ENCODE measurements around the gene ZNF783. TPM values are rescaled to one million over a fixed set of nuclear protein-coding genes. Genes with fewer than 3 reads are reported as not detected.

ZNF783 gene
- total and polyA plus RNA-seq, 2 donors (not counting 1 experiment from before 2014, with no cell fraction given) = 3.3 to 11.4 TPM

DNA sequence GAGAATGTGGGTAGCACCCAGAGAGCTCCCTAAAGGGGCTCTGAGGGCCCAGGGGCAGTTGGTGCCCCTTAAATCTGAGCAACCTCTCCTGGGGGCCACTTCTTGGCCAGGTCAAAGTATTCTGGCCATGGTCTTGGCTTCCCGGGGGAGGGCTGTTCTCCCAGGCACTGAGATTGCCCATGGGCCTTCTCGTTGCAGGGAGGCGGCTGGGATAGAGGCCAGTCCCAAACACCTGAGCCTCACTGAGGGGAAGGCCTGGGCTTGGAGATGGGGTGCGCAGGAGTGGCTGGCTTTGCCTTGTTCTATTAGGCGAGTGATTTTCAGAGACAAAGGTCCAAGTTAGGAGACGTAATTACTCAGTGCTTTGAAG lies 33.5 kb downstream of the ZNF783 start:
- no peaks in the 10 kb centered on the region for H3K79me2 ChIP-seq (ENCODE audit: control insufficient read depth, insufficient read depth, low read length)

DNA sequence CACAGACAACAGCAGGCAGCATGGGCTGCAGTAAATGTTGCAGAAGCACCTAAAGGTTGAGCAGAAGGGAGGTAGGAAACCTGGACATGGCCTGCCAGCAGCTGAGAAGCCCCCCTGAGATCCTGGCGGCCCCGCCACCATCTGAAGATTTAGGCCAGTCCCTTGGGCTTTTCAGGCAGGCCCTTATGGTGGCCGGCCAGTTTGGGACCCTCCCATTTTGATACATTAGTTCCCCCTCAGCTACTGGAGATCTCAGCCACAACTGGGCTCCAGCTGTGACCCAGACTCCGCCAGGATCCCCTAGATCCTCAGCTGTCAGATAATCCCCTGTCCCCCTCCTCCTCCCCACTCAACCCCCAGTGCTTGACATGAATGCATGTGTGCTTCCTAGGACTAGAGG lies 34.4 kb downstream of the ZNF783 start:
- Histone ChIP-seq H3K9ac (ENCODE audit: insufficient read depth, low read length) (no peak overlapping the region), H3K79me2 (ENCODE audit: control insufficient read depth, insufficient read depth, low read length) (no peaks in the 10 kb centered on the region), H3K9me3 (ENCODE audit: control insufficient read depth, insufficient read depth, low read depth, low read length) (no peaks in the 10 kb centered on the region), H3K4me2 (ENCODE audit: extremely low read depth, insufficient read depth, low read length) (no peak overlapping the region), H3K4me3 (replicated peaks in 1 of 4; ENCODE audit: control extremely low read depth in 1 of 4, insufficient read depth in 1 of 4, low read depth in 3 of 4, low read length in 4 of 4) (no peak overlapping the region), H3K27ac (ENCODE audit: insufficient read depth, low read length) (no peak overlapping the region), H3K4me1 (ENCODE audit: control insufficient read depth, extremely low read depth, insufficient read depth, low read length) (no peaks in the 10 kb centered on the region), H3K36me3 (ENCODE audit: control insufficient read depth, insufficient read depth, low read length) (no peaks in the 10 kb centered on the region), H4K20me1 (ENCODE audit: control insufficient read depth, extremely low read depth, insufficient read depth, low read length) (no peaks in the 10 kb centered on the region), H3K27me3 (ENCODE audit: control insufficient read depth, insufficient read depth, low read length) (no peaks in the 10 kb centered on the region), H2AFZ (ENCODE audit: low read length) (no peak overlapping the region)
- TF ChIP-seq, protein P1, sequence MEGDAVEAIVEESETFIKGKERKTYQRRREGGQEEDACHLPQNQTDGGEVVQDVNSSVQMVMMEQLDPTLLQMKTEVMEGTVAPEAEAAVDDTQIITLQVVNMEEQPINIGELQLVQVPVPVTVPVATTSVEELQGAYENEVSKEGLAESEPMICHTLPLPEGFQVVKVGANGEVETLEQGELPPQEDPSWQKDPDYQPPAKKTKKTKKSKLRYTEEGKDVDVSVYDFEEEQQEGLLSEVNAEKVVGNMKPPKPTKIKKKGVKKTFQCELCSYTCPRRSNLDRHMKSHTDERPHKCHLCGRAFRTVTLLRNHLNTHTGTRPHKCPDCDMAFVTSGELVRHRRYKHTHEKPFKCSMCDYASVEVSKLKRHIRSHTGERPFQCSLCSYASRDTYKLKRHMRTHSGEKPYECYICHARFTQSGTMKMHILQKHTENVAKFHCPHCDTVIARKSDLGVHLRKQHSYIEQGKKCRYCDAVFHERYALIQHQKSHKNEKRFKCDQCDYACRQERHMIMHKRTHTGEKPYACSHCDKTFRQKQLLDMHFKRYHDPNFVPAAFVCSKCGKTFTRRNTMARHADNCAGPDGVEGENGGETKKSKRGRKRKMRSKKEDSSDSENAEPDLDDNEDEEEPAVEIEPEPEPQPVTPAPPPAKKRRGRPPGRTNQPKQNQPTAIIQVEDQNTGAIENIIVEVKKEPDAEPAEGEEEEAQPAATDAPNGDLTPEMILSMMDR (conservative IDR thresholded peaks at IDR 0.05 in 1 of 2, IDR thresholded peaks at IDR 0.05 in 1 of 2; ENCODE audit: low read depth in 1 of 2, low read length in 2 of 2) = no peak
- no peak for TF ChIP-seq EZH2 (IDR thresholded peaks at IDR 0.05; ENCODE audit: low read length, missing control alignments)
- no peak for DNase-seq (ENCODE audit: low read depth in 2 of 2)

More for the DNA sequence above, 33.5 kb downstream of the ZNF783 start:
- H3K27ac ChIP-seq (ENCODE audit: insufficient read depth, low read length) = no peak overlapping the region
- H3K4me2 ChIP-seq (ENCODE audit: extremely low read depth, insufficient read depth, low read length) = no peak overlapping the region
- H2AFZ ChIP-seq (ENCODE audit: low read length) = no peak overlapping the region
- no peak overlapping the region for H3K9ac ChIP-seq (ENCODE audit: insufficient read depth, low read length)
- TF ChIP-seq, protein P1 (conservative IDR thresholded peaks at IDR 0.05 in 1 of 2, IDR thresholded peaks at IDR 0.05 in 1 of 2; ENCODE audit: low read depth in 1 of 2, low read length in 2 of 2) = no peak
- TF ChIP-seq EZH2 (IDR thresholded peaks at IDR 0.05; ENCODE audit: low read length, missing control alignments) = no peak
- DNase-seq (ENCODE audit: low read depth in 2 of 2) = no peak
- H3K9me3 ChIP-seq (ENCODE audit: control insufficient read depth, insufficient read depth, low read depth, low read length) = no peaks in the 10 kb centered on the region
- H3K36me3 ChIP-seq (ENCODE audit: control insufficient read depth, insufficient read depth, low read length) = no peaks in the 10 kb centered on the region
- H3K4me1 ChIP-seq (ENCODE audit: control insufficient read depth, extremely low read depth, insufficient read depth, low read length) = no peaks in the 10 kb centered on the region
- H3K27me3 ChIP-seq (ENCODE audit: control insufficient read depth, insufficient read depth, low read length) = no peaks in the 10 kb centered on the region
- H4K20me1 ChIP-seq (ENCODE audit: control insufficient read depth, extremely low read depth, insufficient read depth, low read length) = no peaks in the 10 kb centered on the region
- H3K4me3 ChIP-seq (replicated peaks in 1 of 4; ENCODE audit: control extremely low read depth in 1 of 4, insufficient read depth in 1 of 4, low read depth in 3 of 4, low read length in 4 of 4) = no peak overlapping the region

DNA sequence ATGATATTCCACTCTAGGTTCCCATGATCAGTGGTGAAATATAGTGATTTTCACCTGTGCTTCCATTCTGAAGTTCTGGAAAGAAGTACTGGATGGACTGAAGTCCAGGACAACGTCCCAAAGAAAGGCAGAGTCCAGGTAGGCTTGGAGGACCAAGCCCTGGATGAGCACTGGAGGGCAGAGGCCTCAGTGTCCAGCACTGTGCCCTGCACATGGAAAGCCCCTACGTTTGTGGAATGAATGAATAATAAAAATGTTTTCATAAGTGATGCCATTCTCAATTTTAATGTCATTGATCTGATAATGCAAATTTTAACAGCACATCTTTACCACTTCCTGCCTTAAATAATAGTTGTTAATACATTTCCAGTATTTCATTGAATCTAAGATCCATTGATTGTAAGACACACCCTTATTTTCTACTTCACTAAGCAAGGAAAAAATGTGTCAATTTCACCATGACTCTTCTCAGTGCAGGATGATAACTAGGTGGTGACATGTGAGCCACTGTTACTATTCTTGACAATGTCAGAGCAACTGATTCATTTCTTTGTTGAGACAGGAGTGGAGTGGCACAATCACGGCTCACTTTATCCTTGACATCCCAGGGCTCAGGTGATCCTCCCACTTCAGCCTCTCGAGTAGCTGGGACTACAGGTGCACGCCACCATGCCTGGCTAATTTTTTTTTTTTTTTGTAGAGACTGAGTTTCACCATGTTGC lies 35.2 kb downstream of the ZNF783 start:
- H3K36me3 ChIP-seq (ENCODE audit: control insufficient read depth, insufficient read depth, low read length) = no peaks in the 10 kb centered on the region
- no peaks in the 10 kb centered on the region for H3K79me2 ChIP-seq (ENCODE audit: control insufficient read depth, insufficient read depth, low read length)
- no peak overlapping the region for H3K4me2 ChIP-seq (ENCODE audit: extremely low read depth, insufficient read depth, low read length)
- no peak overlapping the region for H3K9ac ChIP-seq (ENCODE audit: insufficient read depth, low read length)
- H3K4me1 ChIP-seq (ENCODE audit: control insufficient read depth, extremely low read depth, insufficient read depth, low read length) = no peaks in the 10 kb centered on the region
- H3K27me3 ChIP-seq (ENCODE audit: control insufficient read depth, insufficient read depth, low read length) = no peaks in the 10 kb centered on the region
- H4K20me1 ChIP-seq (ENCODE audit: control insufficient read depth, extremely low read depth, insufficient read depth, low read length) = no peaks in the 10 kb centered on the region
- H3K9me3 ChIP-seq (ENCODE audit: control insufficient read depth, insufficient read depth, low read depth, low read length) = no peaks in the 10 kb centered on the region
- no peak for DNase-seq (ENCODE audit: low read depth in 2 of 2)
- H2AFZ ChIP-seq (ENCODE audit: low read length) = no peak overlapping the region
- H3K4me3 ChIP-seq (replicated peaks in 1 of 4; ENCODE audit: control extremely low read depth in 1 of 4, insufficient read depth in 1 of 4, low read depth in 3 of 4, low read length in 4 of 4) = no peak overlapping the region
- TF ChIP-seq, protein P1 (conservative IDR thresholded peaks at IDR 0.05 in 1 of 2, IDR thresholded peaks at IDR 0.05 in 1 of 2; ENCODE audit: low read depth in 1 of 2, low read length in 2 of 2) = no peak
- TF ChIP-seq EZH2 (IDR thresholded peaks at IDR 0.05; ENCODE audit: low read length, missing control alignments) = no peak
- no peak overlapping the region for H3K27ac ChIP-seq (ENCODE audit: insufficient read depth, low read length)
